ENCODE data around the gene ARHGAP15. TPM values are rescaled to one million over a fixed set of nuclear protein-coding genes. Genes with fewer than 3 reads are reported as not detected.

ARHGAP15 gene
- total RNA-seq, 1 donor from 2014 or later, result 7.0 TPM

DNA sequence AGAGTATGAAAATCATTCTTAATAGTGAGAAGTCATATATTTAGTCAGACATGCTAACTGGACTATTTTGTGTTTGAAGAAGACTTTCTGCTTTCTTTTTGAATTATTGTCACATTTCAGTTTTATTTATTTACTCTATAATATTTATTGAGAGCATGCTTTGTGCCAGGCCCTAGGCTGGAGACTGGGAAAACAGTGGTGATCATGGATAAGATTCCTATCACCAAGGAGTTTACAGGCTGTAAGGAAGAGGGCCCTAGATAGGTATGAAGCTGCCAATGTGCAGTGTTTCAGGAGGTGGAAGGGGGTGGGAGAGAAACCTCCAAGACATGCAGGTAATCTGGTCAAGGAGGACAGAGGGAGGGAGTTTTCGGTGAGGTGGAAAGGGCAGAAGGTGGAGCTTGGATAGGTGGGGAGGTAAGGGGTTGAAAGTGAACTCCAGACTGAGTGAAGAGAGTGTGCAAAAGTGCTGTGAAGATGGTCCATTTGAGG, 207.5 kb downstream of the ARHGAP15 start:
- no peak for DNase-seq
- no peak overlapping the region for H3K4me3 ChIP-seq
- H3K27me3 ChIP-seq (ENCODE audit: low read depth), result no peaks in the 10 kb centered on the region
- no peak overlapping the region for H3K27ac ChIP-seq (replicated peaks)
- TF ChIP-seq, protein P1, sequence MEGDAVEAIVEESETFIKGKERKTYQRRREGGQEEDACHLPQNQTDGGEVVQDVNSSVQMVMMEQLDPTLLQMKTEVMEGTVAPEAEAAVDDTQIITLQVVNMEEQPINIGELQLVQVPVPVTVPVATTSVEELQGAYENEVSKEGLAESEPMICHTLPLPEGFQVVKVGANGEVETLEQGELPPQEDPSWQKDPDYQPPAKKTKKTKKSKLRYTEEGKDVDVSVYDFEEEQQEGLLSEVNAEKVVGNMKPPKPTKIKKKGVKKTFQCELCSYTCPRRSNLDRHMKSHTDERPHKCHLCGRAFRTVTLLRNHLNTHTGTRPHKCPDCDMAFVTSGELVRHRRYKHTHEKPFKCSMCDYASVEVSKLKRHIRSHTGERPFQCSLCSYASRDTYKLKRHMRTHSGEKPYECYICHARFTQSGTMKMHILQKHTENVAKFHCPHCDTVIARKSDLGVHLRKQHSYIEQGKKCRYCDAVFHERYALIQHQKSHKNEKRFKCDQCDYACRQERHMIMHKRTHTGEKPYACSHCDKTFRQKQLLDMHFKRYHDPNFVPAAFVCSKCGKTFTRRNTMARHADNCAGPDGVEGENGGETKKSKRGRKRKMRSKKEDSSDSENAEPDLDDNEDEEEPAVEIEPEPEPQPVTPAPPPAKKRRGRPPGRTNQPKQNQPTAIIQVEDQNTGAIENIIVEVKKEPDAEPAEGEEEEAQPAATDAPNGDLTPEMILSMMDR (IDR thresholded peaks at IDR 0.05; ENCODE audit: borderline replicate concordance), result no peak
- no peaks in the 10 kb centered on the region for H3K9me3 ChIP-seq (replicated peaks)
- H3K36me3 ChIP-seq, result no peaks in the 10 kb centered on the region
- intact Hi-C loops (cut with micrococcal nuclease), result no loop called here
- no peaks in the 10 kb centered on the region for H3K4me1 ChIP-seq

DNA sequence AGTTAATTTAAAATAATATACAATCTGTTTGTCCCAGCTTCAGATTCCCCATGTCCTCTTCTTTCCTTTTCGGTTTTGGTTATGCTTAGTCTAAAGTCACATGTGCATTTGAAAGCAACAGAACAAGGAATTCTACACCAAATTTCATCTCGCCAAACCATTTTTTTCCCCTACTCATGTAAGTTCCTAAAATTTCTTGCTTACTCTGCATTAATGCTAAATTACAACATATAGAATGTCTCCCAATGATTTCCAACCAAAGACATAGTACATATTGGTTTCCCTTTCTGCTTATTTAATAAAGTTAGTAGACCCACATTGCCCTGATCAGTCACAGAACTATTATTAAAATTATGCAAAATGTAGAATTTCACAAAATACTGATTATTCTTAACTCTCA, 212.3 kb downstream of the ARHGAP15 start:
- no peak overlapping the region for H3K4me3 ChIP-seq

DNA sequence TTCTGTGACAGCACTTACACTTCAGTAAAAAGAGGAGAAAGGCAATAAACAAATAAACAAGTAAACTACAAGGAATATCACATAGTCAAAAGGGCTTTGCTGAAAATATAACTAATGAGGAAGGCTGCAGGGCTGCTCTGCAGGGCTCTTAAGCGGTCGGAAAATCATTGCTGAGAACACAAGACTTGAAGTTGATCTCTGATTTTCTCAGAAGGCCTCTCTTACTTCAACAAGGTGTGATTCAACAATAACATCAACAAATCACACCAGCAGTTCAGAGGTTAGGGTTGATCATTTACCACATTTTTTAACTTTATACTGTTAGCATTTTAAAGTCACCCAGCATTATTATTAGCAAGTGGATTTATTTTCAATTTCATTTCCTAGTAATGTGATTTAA, 215.6 kb downstream of the ARHGAP15 start:
- no peaks in the 10 kb centered on the region for H3K9me3 ChIP-seq (replicated peaks)
- DNase-seq, result no peak
- H3K4me1 ChIP-seq, result no peaks in the 10 kb centered on the region
- no peak overlapping the region for H3K4me3 ChIP-seq
- intact Hi-C loops (cut with micrococcal nuclease), result no loop called here
- no peaks in the 10 kb centered on the region for H3K27me3 ChIP-seq (ENCODE audit: low read depth)
- TF ChIP-seq, protein P1 (IDR thresholded peaks at IDR 0.05; ENCODE audit: borderline replicate concordance), result no peak
- no peak overlapping the region for H3K27ac ChIP-seq (replicated peaks)
- H3K36me3 ChIP-seq, result no peaks in the 10 kb centered on the region

More for the DNA sequence above, 212.3 kb downstream of the ARHGAP15 start:
- no peaks in the 10 kb centered on the region for H3K27me3 ChIP-seq (ENCODE audit: low read depth)
- H3K4me1 ChIP-seq, result no peaks in the 10 kb centered on the region
- DNase-seq, result no peak
- no peak overlapping the region for H3K27ac ChIP-seq (replicated peaks)
- H3K36me3 ChIP-seq, result no peaks in the 10 kb centered on the region
- H3K9me3 ChIP-seq (replicated peaks), result no peaks in the 10 kb centered on the region
- TF ChIP-seq, protein P1 (IDR thresholded peaks at IDR 0.05; ENCODE audit: borderline replicate concordance), result no peak
- intact Hi-C loops (cut with micrococcal nuclease), result no loop called here

DNA sequence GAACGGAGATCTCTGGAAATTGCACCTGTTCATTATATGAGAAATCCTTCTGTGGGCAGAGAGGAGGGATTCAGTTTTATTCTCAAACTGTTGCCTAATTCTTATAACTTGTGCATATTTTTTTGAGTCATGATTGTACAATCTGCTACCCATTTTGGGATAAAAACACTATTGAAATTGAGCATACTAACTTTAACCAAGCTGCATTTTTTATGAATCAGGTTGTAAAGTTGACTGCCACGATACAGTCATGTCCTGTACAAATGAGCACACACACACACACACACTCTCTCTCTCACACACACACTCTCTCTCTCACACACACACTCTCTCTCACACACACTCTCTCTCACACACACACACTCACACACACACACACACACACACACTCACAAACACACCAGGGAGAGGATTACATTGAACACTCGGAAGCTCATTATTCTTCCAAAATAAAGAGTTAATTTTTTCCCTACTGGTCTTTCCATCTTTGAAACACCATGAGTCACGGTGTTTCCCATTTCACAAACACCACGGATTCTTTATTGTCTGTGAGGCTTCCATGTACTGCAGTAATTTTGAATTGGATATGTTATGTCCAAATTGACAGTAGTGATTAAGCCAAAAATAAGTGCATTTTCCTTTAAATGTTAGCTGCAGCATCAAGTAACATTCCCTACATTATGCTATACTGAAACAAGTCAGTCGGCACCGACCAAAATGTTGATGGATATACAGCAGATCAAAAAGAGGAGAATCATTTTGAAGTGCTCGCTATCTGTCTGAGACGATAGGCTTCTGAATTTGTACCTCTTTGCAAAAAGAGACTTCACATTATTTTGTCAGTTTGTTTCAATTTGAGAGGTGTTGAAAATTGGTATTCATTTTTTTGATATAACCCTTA, 216.9 kb downstream of the ARHGAP15 start:
- Histone ChIP-seq H3K27ac (replicated peaks) (no peak overlapping the region), H3K4me1 (no peaks in the 10 kb centered on the region), H3K27me3 (ENCODE audit: low read depth) (no peaks in the 10 kb centered on the region), H3K9me3 (replicated peaks) (no peaks in the 10 kb centered on the region), H3K36me3 (no peaks in the 10 kb centered on the region), H3K4me3 (no peak overlapping the region)
- no peak for DNase-seq
- TF ChIP-seq, protein P1 (IDR thresholded peaks at IDR 0.05; ENCODE audit: borderline replicate concordance), result no peak
- intact Hi-C loops (cut with micrococcal nuclease), result no loop called here

DNA sequence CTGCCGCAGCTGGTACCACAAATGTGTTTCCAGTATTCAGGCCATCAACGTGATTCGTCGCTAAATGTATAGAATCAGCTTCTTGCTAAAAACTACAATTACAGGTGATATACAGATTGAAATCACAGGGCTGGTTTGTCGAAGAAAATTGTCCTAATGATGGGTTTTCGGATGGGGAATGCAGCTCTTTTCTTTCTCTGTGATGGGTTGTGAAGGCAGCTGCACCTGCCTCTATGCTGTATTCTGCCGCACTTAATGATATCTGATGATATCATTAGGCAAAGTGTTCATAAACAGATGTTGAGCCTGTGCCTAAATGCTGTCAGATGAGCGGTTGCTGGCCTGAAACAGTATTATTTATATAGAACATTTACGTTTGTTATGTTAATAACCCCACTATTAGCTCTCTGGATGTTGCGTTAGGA, 218.1 kb downstream of the ARHGAP15 start:
- TF ChIP-seq, protein P1 (IDR thresholded peaks at IDR 0.05; ENCODE audit: borderline replicate concordance), result no peak
- DNase-seq, result no peak
- Histone ChIP-seq H3K27me3 (ENCODE audit: low read depth) (no peaks in the 10 kb centered on the region), H3K4me1 (no peaks in the 10 kb centered on the region), H3K4me3 (no peak overlapping the region), H3K9me3 (replicated peaks) (no peaks in the 10 kb centered on the region), H3K36me3 (no peaks in the 10 kb centered on the region), H3K27ac (replicated peaks) (no peak overlapping the region)
- intact Hi-C loops (cut with micrococcal nuclease), result no loop called here
